Raji (cell line): ENCODE results near the gene SLC35A5.

ENCODE experiments used
- POLR2A ChIP-seq: IDR thresholded peaks from 2 replicates; pipeline ENCODE4 v1.6.1; 2011; ENCODE audit warnings: low read depth, low read length, control low read depth; ENCODE audit not compliant: insufficient read depth

SLC35A5 gene

DNA sequence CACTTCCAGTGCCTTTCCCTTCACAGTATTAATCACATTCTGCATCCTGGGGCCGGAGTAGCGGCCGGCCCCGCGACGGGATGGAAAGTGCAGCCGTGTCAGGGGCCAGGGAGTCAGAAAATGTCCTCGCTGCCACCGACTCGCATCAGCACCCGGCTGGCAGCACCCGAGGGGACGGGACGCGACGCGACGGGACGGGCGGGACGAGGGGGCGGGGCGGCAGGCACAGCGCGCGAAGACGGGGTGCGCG is 436 bp upstream of the SLC35A5 start:
- no peak for TF ChIP-seq POLR2A

DNA sequence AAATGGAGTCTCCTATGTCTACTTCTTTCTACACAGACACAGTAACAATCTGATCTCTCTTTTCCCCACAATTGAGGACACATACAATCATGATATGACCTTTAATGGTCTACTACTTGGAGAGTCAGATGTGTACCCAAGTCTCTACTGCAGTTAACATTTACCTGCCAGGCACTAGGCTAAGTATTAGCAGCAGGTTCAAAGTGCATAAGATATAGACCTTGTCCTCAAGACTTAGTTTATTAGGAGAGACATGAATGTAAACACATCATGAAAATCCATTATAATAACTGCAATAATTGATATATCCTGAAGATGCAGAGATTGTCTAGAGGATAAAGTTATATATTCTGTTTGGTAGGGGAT is 3.1 kb downstream of the SLC35A5 start:
- TF ChIP-seq POLR2A = no peak

DNA sequence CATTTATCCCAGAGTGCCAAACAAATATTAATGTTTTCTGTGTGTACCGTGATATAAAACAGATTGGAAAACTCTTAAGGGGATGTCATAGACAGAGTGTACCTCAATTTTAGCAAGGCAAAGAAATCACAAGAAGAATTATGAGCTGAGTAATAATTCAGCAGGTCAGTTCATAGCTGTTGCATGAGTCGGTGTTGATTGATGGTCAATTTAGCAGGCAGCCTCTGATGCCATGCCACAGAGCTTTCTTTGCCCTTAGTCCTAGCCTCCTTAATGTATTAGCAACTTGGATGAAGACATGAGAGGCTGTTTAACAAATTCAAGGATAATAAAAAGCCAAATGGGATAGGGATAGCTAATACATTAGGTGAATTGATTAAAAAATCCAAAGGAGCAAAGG is 6.8 kb downstream of the SLC35A5 start:
- TF ChIP-seq POLR2A = no peak

DNA sequence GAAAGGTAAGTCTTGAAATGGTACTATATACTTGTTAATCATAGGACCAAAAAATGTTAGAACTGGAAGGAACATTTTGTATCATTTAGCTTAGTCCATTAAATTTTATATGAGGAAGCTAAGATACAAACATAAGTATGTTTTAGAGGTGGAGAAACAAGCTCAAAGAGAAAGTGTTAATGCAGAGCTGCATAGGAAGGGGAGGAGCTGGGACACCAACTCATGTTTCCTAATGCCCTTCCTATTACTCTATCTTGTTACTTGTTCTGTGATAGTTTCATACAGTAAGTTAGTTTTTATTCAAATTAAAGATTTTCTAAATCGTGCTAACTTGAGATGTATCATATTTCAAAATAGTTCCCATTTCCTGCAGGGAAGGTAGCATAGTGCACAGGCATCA is 7.4 kb downstream of the SLC35A5 start:
- no peak for TF ChIP-seq POLR2A

DNA sequence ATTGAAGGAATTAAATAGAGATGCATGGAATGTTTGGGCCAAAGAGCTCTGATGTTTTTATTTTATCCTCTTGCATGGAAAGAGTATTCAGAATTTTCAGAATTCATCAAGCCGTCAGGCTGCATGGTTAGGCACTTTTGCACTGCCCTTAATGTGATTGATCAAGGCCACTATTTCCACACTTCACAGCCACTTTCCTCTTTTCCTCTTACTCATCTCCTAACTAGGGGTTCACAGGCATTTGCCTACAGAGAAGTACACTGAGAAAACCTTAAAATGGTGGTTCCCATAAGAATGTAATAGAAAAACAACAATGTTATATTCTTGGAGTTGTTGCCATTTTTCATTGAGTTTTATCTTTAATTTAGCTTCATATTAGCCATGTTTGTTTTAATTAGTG is 10.9 kb downstream of the SLC35A5 start:
- no peak for TF ChIP-seq POLR2A

DNA sequence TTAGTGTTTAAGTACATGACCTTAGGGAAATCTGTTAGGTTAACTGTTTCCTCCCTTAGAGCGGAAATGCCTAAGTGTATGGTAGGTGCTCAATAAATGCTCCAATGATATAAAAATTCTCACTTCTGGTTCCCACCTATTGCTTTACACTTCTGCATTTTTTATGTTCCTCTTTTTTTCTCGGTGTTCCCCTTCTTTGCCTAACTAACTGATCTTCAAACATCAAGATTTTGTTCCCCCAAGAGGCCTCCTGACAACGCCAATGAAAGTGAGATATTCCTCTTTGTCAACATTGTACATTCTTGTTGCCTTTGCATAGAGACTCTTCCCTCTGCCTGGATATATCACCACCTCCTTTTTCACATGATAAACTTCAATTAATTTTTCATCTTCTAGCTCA is 17.4 kb downstream of the SLC35A5 start:
- no peak for TF ChIP-seq POLR2A

DNA sequence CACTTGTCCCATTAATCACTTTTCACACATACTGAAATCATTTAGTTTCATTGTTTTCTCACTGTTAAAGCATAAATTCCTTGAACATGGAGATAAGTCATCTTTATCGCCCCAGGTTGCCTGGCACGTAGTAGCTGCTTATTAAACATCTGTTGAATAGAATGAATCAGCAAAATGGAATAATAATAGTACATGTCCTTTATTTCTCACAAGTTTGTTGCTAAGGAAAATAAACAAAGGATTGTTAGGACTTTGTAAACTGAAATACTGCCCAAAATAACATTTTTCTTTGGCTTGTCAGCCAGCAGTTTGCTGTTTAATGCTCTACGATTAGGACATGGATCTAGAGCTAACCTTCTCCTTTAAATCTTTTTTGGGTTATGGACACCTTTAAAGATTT is 17.9 kb downstream of the SLC35A5 start:
- no peak for TF ChIP-seq POLR2A

DNA sequence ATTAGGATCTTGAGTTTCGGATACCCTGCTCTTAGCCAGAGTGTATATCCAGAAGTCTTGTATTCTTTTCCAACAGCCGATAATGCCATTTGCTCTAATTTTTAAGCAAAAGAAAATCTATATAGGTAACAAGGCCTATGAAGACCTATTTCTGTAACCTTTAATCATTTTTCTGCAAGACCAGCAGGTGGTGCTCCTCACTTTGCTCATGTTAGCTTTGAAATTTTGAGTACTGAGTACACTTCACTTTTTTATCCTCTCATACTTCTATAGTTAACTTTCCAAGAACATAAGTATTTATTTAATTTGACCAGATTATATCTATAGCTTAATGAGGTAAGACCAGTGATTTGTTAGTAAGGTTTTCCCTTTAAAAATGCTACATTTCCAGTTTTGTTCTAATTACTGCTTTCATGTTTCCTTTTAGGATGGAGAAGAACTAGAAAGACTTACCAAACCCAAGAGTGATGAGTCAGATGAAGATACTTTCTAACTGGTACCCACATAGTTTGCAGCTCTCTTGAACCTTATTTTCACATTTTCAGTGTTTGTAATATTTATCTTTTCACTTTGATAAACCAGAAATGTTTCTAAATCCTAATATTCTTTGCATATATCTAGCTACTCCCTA is 20.5 kb downstream of the SLC35A5 start:
- TF ChIP-seq POLR2A = no peak

DNA sequence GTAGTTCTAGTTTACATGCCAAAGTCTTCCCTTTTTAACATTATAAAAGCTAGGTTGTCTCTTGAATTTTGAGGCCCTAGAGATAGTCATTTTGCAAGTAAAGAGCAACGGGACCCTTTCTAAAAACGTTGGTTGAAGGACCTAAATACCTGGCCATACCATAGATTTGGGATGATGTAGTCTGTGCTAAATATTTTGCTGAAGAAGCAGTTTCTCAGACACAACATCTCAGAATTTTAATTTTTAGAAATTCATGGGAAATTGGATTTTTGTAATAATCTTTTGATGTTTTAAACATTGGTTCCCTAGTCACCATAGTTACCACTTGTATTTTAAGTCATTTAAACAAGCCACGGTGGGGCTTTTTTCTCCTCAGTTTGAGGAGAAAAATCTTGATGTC is 21.3 kb downstream of the SLC35A5 start:
- TF ChIP-seq POLR2A = no peak

DNA sequence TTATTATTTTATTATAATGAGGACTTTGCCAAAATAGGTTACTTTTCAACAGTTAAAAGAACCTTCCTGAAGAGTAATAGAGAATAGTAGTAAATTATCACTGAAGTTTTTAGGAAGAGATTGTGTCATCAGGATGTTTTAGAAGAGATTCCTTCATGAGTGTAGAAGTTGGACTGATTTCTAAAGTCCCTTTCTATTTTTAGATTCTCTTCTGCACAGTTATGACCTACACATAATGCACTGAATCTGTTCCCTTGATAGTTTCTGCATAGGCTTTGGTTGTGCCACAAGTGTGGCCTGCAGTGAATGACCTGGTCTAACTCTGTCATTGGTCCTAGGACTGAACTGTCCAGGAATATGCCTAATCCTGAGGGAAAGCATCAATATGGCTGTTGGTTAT is 23.9 kb downstream of the SLC35A5 start:
- TF ChIP-seq POLR2A = no peak

DNA sequence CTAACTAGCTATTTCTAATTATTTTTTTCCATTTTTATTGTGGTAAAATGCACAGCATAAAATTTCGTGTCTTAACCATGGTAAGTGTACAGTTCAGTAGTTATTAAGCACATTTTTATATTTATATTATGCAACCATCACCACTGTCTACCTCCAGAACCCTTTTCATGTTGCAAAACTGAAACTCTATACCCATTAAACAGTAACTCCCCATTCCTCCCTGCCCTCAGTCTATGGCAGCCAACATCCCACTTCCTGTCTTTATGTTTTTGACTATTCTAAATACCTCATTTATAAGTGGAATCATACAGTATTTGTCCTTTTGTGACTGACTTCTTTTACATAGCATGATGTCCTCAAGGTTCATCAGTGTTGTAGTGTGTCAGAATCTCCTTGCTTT is 25.5 kb downstream of the SLC35A5 start:
- no peak for TF ChIP-seq POLR2A

DNA sequence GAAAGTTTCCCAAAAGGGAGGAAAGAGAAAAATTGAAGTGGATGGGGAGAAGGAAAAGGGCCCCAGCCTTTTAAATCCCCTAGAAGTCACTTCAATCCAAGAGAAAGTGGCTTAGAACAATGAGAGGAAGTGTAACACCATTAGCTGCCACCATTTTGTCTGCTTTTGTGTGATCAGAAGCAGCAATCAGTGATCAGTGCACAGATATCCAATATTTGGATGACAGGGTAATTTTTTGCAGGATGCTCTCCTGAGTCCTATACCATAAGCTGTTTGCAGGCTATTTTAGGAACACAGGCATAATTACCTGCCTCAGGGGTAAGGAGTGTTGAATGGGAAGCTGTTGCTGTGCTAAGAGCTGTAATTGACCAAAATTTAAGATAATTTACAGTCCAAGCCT is 31.4 kb downstream of the SLC35A5 start:
- TF ChIP-seq POLR2A = no peak

DNA sequence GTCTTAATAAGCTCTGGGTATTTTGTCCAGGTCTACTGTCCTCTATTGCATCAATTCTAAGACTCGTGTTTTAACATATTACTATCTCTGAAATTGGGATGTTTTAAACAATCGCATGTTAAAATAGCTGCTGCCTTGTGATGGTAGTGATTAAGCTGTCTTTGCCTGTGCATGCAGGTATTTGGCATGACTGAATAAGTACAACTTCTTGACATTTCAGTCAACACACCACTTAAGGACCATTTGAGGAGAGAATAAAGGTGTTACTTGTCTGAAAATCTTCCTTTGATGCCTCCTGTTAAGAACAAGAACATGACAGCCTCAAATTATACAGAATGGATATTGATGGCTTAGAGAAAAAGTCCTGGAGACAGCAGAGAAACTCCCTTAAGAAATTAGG is 33.0 kb downstream of the SLC35A5 start:
- TF ChIP-seq POLR2A = no peak

DNA sequence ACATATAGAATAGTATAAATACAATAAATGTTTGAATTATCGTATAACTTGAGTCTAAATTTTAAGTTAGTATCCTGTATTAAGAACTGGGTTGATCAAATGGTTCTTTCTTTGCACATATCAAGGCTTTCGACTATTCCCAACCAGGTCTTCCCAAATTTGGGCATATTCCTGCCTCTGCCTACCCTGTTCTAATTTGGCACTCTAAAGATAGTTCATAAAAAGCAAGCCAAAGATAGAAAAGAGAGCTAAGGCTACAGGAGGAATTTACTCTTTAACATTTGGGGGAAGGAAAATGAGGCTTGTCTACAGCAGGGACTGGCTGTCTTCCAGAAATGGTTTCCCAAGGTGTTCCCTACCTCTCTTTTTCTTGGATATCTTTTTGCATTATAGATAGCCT is 36.1 kb downstream of the SLC35A5 start:
- no peak for TF ChIP-seq POLR2A

DNA sequence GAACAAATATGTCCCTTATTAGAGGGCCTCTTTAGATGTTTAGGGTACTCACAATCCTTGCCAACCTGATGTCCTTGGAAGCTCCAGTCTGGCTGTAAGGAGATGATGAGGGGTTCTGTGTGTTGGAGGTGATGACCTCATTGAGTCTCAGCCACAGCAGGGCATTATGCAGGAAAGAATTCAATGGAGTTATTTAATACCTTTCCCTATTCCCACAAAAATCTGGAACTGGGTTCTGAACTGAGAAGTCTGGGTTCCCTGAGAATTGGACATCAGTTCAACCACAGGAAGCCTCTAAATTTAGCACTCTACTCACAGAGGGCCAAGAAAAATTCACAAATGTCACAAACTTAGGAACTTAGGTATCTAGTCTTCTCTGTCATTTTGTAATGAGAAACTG is 36.9 kb downstream of the SLC35A5 start:
- TF ChIP-seq POLR2A = no peak

DNA sequence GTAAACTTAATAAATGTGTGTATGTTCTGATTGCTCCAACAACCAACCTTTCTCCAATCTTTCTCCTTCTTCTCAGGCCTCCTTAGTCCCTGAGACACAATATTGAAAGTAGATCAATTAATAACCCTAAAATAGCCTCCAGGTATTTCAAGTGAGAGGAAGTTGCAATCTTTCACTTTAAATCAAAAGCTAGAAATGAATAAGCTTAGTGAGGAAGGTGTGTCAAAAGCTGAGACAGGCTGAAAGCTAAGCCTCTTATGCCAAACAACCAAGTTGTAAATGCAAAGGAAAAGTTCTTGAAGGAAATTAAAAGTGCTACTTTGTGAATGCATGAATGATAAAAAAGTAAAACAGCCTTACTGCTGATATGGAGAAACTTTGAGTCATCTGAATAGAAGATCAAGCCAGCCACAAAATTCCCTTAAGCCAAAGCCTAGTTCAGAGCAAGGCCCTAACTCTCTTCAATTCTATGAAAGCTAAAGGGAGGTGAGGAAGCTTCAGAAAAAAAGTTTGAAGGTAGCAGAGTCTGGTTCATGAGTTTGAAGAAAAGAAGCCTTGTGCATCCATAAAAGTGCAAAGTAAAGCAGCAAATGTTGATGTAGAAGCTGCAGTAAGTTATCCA is 40.5 kb downstream of the SLC35A5 start:
- TF ChIP-seq POLR2A = no peak

DNA sequence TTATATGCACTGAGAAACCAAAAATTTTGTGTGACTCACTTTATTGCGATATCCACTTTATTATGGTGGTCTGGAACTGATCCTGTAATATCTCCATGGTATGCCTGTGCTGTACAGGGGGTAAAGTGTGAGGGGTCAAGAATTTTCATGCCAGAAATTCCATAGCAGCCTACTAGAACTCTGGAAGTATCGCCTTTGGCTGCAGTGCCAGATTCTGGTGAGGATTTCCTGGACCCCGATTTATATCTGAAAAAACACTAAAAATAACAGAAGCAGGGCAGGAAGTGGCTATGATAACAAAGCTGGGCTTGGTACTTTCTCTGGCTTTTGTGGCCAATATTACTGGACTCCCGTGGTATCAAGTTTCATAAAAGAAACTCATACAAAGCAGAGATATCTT is 42.7 kb downstream of the SLC35A5 start:
- TF ChIP-seq POLR2A = no peak
